B cell (primary cell): Measurements from ENCODE around the gene WDR31.

Experiments
- EZH2 ChIP-seq: IDR thresholded peaks from 2 replicates; pipeline ENCODE4 v1.6.1; 2012; ENCODE audit warnings: borderline replicate concordance, low read depth, mild to moderate bottlenecking, moderate library complexity, low read length; ENCODE audit not compliant: insufficient read depth, poor library complexity, severe bottlenecking
- TF ChIP-seq, protein P1 (sequence below): fragments of 200-600 bp; IDR thresholded peaks from one replicate; pipeline ENCODE4 v1.8.0; 2022; ENCODE audit warnings: antibody characterized with exemption, mild to moderate bottlenecking

DNA sequence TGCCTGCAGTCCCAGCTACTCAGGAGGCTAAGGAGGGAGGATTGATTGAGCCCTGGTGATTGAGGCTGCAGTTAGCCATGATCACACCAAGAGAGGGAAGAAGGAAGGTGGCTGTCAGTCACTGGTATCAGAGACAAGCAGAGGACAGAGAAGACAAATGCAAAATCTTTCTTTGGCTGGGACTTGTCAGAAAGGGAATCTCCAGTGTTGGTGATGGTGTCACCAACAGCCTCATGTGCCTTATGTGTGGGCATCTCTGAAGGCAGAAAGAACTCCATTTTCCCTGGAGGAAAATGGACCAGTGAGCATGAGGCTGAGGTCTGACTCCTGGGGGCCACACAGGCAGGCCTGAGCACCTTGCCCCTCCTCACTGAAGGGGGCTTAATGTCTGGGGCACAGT lies 24.8 kb downstream of the WDR31 start:
- TF ChIP-seq, protein P1, sequence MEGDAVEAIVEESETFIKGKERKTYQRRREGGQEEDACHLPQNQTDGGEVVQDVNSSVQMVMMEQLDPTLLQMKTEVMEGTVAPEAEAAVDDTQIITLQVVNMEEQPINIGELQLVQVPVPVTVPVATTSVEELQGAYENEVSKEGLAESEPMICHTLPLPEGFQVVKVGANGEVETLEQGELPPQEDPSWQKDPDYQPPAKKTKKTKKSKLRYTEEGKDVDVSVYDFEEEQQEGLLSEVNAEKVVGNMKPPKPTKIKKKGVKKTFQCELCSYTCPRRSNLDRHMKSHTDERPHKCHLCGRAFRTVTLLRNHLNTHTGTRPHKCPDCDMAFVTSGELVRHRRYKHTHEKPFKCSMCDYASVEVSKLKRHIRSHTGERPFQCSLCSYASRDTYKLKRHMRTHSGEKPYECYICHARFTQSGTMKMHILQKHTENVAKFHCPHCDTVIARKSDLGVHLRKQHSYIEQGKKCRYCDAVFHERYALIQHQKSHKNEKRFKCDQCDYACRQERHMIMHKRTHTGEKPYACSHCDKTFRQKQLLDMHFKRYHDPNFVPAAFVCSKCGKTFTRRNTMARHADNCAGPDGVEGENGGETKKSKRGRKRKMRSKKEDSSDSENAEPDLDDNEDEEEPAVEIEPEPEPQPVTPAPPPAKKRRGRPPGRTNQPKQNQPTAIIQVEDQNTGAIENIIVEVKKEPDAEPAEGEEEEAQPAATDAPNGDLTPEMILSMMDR: no peak
- TF ChIP-seq EZH2: no peak
